ENCODE measurements around the gene DDIT4.

DNA sequence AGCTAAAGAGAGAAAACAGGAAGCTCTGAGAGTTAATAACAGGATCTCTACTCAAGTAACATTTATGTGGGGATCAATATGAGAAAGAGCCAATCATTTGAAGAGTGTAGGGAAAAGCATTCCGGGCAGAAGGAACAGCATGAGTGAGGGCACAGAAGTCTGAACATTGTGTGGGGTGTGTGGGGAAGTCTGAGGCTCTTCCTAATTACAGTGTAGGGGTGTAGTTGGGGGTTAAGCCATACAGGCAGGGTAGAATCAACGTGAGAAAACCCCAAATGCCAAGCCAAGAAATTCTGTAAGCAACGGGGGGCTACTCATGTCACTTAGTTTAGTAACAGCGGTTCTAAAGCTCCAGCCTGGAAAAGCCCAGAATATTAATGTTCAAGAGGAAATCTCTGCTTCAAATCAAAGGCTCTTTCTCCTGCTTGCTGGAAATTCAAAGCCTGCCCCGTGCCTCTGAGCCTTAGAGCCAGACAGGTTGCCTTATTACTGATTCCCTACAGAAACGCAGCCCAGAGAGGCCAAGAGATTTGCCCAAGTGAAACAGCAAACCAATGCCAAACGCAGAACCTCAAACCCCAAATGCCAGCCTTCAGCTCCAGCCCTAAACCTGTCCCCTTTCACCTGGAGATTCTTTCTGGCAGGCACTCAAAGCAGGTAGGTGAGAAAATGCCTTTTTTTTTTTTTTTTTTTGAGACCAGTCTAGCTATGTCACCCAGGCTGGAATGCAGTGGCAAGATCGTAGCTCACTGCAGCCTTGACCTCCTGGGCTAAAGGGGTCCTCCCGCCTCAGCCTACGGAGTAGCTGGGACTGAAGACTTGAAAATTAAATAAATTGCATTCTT is 44.9 kb downstream of the DDIT4 start:
- no peak for TF ChIP-seq TAF1 (IDR thresholded peaks at IDR 0.05; ENCODE audit: borderline replicate concordance, insufficient read depth, low read length)
- no peak for TF ChIP-seq SIN3A (IDR thresholded peaks at IDR 0.05; ENCODE audit: borderline replicate concordance, insufficient read depth, low read length)
- TF ChIP-seq POLR2AphosphoS5 (IDR thresholded peaks at IDR 0.05; ENCODE audit: low read depth, low read length), result no peak

Data from PFSK-1 (cell line).